ENCODE results near the gene PSMA6. TPM values are rescaled to one million over a fixed set of nuclear protein-coding genes. Genes with fewer than 3 reads are reported as not detected.

PSMA6 gene
- total and polyA plus RNA-seq, 2 of the 13 experiments (the other 11 are each of a cell fraction or from before 2014, with no cell fraction given) = 525 to 1,109 TPM

- peak; percentile 48; the same call in 1 of the 2 replicates for TF ChIP-seq AKNA (CRISPR knock-in tag; IDR thresholded peaks at IDR 0.05; ENCODE audit: borderline replicate concordance)
- no peak for TF ChIP-seq FOXK2 (IDR thresholded peaks at IDR 0.05)
- no peak for TF ChIP-seq SALL2 (CRISPR knock-in tag; IDR thresholded peaks at IDR 0.05)
- TF ChIP-seq ZBTB46 (CRISPR knock-in tag; IDR thresholded peaks at IDR 0.05; ENCODE audit: borderline replicate concordance) = no peak
- 0 out of 2 replicates have a peak, but pooled peaks have one; percentile 1 for TF ChIP-seq MTA1 (CRISPR knock-in tag; IDR thresholded peaks at IDR 0.05; ENCODE audit: borderline replicate concordance)
- no peak for TF ChIP-seq HNF1B (CRISPR knock-in tag; IDR thresholded peaks at IDR 0.05)
- no peak for TF ChIP-seq ZFP62 (CRISPR knock-in tag; IDR thresholded peaks at IDR 0.05)
- no peak for TF ChIP-seq ZNF180 (CRISPR knock-in tag; IDR thresholded peaks at IDR 0.05; ENCODE audit: borderline replicate concordance, low read depth)
- 0 out of 2 replicates have a peak, but pooled peaks have one; percentile 5 for TF ChIP-seq STAG1 (CRISPR knock-in tag; IDR thresholded peaks at IDR 0.05)
- TF ChIP-seq ZFAT (CRISPR knock-in tag; conservative IDR thresholded peaks at IDR 0.05) = no peak; the same call in 1 of the 2 replicates
- no peak for TF ChIP-seq ATAD3A (CRISPR knock-in tag; IDR thresholded peaks at IDR 0.05)
- peak; percentile 71; the same call in 1 of the 2 replicates for TF ChIP-seq MLLT10 (CRISPR knock-in tag; IDR thresholded peaks at IDR 0.05)
- TF ChIP-seq AGO1 (IDR thresholded peaks at IDR 0.05; ENCODE audit: low read depth, low read length, poor library complexity, severe bottlenecking) = peak; percentile 1
- no peak for TF ChIP-seq DMAP1 (CRISPR knock-in tag; IDR thresholded peaks at IDR 0.05)
- no peak for TF ChIP-seq ZBTB33 (CRISPR knock-in tag; IDR thresholded peaks at IDR 0.05)
- TF ChIP-seq JUN (CRISPR knock-in tag; IDR thresholded peaks at IDR 0.05) = peak; percentile 57; the same call in 1 of the 2 replicates
- TF ChIP-seq TGIF2 (CRISPR knock-in tag; IDR thresholded peaks at IDR 0.05) = no peak
- TF ChIP-seq IRF9 (CRISPR knock-in tag; IDR thresholded peaks at IDR 0.05; ENCODE audit: borderline replicate concordance) = no peak
These were observed 784 bp downstream of the PSMA6 start (continued) for GRCh38 chr14:35292770-35293561.
